GM10266 (cell line): ENCODE data around the gene C1orf35.

ENCODE experiments used
- DNase-seq: peaks from one replicate; pipeline ENCODE4 v3.0.0; 2012; ENCODE audit errors: extremely low spot score
- TF ChIP-seq, protein P1 (sequence below): IDR thresholded peaks from 2 replicates; pipeline ENCODE4 v1.5.1; 2012; ENCODE audit warnings: mild to moderate bottlenecking, low read depth; ENCODE audit not compliant: control insufficient read depth, insufficient read depth; ENCODE audit errors: missing control alignments

Gene C1orf35

DNA sequence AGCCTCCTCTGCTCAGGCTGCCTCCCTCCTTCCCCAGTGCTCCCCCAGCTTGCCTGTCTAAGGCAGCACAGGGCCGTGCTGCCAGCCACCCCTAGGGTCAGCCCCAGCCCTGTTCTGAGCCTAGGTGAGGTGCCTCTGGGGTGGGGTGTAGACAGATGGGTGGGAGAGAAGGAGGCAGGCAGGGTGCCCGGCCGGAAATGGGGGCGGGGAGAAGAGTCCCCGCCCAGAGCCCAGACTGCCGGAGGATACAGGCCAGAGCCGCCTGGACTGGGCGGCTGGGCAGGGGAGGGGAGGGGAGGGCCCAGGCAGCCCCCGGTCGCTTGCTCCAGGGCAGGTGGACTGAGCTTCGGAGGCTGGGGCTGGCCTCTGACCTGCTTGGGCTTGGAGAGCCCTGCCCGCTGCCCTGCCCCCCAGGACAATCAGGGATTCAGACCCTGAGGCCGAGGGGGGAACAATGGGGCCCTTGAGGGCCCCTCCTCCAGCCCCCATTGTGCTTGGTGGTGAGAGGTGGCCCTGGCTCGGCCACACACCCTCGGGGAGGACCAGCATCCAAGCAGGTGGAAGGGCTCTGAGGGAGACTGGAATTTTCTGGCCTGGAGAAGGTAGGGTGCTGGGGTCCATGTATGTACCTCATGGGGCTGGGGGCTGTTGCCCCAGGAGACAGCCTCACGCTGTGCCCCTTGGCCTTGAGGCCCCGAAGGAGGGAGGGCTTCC lies 46.4 kb upstream of the C1orf35 start, which contains the start of gene GJC2:
GJC2 (plus strand) TSS at position 525 of the 714 bp plus-strand sequence. CDS start 7,829 bp downstream, outside the sequence.
- TF ChIP-seq, protein P1, sequence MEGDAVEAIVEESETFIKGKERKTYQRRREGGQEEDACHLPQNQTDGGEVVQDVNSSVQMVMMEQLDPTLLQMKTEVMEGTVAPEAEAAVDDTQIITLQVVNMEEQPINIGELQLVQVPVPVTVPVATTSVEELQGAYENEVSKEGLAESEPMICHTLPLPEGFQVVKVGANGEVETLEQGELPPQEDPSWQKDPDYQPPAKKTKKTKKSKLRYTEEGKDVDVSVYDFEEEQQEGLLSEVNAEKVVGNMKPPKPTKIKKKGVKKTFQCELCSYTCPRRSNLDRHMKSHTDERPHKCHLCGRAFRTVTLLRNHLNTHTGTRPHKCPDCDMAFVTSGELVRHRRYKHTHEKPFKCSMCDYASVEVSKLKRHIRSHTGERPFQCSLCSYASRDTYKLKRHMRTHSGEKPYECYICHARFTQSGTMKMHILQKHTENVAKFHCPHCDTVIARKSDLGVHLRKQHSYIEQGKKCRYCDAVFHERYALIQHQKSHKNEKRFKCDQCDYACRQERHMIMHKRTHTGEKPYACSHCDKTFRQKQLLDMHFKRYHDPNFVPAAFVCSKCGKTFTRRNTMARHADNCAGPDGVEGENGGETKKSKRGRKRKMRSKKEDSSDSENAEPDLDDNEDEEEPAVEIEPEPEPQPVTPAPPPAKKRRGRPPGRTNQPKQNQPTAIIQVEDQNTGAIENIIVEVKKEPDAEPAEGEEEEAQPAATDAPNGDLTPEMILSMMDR = no peak
- no peak for DNase-seq

DNA sequence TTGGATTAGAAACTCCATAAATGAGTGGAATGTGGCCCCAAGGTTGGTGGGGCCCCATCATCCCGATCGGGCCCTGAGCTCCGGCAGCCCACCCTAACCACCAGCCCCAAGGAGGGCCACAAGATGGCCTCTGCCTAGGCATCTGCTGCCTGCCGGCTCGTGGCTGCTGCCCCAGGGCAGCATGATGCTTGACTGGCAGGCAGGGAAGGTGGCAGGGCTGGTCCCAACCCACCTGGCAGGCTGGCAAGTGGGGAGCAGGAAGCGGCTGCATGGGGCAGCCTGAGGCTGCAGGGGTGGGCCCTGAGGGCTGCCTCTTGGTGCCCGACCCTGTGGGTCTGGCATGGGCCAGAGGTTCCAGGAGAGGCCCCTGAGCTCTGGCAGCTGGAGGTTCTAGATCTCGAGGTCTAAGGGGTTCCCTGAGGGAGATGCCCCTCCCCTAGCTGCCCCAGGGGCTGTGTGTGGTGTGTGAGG lies 45.8 kb upstream of the C1orf35 start:
- DNase-seq = no peak
- TF ChIP-seq, protein P1 = no peak

DNA sequence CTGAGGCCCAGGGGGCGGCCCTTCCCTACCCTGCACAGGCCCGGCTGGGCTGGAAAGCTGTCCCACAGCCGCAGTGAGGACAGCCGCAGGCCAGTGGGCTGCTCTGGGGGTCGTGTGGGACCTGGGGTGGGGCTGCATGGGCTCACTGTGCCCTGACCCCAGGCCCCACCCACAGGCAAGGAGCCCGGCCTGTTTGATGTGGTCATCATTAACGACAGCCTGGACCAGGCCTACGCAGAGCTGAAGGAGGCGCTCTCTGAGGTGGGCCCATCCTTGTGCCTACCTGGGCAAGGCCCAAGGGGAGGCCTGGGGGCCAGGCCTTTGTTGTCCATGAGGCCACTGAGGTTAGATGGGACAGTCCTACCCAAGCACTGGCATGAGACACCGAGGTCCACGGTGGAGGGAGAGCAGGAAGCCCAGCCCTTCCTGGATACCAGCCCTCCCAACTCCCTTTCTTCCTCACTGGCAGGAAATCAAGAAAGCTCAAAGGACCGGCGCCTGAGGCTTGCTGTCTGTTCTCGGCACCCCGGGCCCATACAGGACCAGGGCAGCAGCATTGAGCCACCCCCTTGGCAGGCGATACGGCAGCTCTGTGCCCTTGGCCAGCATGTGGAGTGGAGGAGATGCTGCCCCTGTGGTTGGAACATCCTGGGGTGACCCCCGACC lies 45.2 kb upstream of the C1orf35 start:
- peak; percentile 8 for DNase-seq
- TF ChIP-seq, protein P1 = no peak

DNA sequence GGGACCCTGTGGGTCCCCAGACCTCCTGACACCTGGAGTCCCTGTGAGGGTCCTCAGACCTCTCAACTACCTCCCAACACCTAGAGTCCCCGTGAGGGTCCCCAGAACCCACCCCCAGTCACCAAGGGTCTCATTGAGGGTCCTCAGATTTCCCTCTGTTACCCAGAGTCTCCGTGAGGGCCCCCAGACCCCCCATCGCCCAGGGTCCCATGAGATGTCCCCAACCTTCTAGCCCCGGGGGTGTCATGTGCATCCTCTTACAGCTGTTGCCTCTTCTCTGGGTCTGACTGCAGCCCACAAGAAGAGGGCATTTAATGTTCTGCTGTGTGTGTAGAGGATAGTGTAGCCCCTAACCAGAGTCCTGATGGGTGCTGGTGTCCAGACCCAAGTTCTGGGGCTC lies 44.6 kb upstream of the C1orf35 start:
- peak; percentile 7 for DNase-seq
- TF ChIP-seq, protein P1 = no peak

DNA sequence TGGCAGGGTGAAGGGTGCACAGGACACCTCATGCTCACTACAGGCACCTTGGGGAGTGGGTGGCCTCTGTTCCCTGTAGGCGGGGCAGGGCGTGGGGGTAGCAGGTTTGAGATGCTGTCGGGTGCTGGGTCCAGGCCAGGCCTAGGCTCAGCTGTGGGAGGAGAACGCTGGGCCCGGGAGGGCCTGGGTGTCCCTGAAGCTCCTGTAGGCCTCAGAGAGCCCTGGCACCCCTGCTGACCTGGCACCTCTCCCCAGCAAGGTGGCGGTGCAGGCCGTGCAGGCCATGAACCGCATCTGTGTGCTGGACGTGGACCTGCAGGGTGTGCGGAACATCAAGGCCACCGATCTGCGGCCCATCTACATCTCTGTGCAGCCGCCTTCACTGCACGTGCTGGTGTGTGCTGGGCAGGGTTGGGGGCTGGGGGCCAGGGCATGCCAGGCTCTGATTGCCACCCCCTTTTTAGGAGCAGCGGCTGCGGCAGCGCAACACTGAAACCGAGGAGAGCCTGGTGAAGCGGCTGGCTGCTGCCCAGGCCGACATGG lies 44.1 kb upstream of the C1orf35 start:
- peak; percentile 7 for DNase-seq
- TF ChIP-seq, protein P1 = no peak

DNA sequence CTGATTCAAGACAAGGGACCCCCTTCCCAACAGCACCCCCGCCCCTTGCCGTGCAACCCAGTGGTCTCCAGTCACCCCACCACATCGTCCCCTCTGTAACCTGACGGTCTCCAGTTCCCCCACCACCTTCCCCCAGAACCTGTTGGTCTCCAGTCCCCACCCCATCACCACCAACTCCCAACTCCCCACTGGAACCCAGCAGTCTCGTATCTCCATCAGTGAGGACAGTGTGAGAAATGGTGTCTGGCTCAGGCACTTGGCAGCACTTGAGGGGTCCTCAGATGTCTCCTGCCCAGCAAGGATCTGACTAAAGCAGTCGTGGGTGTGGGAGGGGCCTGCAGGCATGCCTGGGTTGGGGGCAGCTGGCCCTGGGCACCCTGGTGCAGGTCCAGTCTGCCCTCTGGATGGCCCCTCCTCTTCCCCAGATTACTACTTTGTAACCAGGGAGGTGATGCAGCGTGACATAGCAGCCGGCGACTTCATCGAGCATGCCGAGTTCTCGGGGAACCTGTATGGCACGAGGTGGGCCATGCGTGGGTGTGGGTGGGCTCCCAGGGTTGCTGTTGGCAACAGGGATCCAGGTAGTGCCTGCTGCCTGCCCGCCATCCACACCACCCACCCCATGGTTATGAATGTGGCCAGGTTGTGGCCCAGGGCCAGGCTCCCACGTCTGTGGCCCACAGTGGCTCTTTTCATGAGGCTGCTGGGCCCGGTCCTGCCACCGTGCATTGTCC lies 43.5 kb upstream of the C1orf35 start:
- DNase-seq = peak; percentile 5
- TF ChIP-seq, protein P1 = no peak
